T-helper 17 cell (primary cell): ENCODE measurements around the gene MAN2B1. TPM values are rescaled to one million over a fixed set of nuclear protein-coding genes. Genes with fewer than 3 reads are reported as not detected.
"Not testable (repeated sequence)": the region's sequence is repeated elsewhere in the genome, so short reads cannot be mapped to it uniquely, and the experiment has no call there.

Experiments used
- ATAC-seq: fragments of 150-1000 bp; cut with Tn5 transposase; 2 replicates; pipeline ENCODE4 v1.10.0; 2021; ENCODE audit warnings: mild to moderate bottlenecking, moderate library complexity
- DNase-seq, 3 donors: peaks; one replicate each; pipeline versions ENCODE4 v3.0.0 to v3.0.0-alpha.2; 2020 to 2021
- H3K9me3 ChIP-seq: one replicate; pipeline ENCODE4 v1.7.0; 2013; ENCODE audit warnings: low read length, mild to moderate bottlenecking; ENCODE audit not compliant: control insufficient read depth, poor library complexity, severe bottlenecking
- H3K27ac Mint-ChIP-seq: one replicate; pipeline ENCODE4 v1.8.0; 2022; ENCODE audit warnings: mild to moderate bottlenecking, moderate library complexity, mixed read lengths
- H3K27me3 Mint-ChIP-seq: one replicate; pipeline ENCODE4 v1.8.0; 2022; ENCODE audit warnings: mixed read lengths
- H3K36me3 Mint-ChIP-seq: one replicate; pipeline ENCODE4 v1.8.0; 2022; ENCODE audit warnings: low read depth, mixed read lengths
- H3K4me1 Mint-ChIP-seq: one replicate; pipeline ENCODE4 v1.8.0; 2022; ENCODE audit warnings: mild to moderate bottlenecking, mixed read lengths
- H3K4me3 Mint-ChIP-seq: one replicate; pipeline ENCODE4 v1.8.0; 2022; ENCODE audit warnings: mild to moderate bottlenecking, moderate library complexity, mixed read lengths
- total RNA-seq, 4 donors: library from RNA in 2 of 4; stranded (reverse) in 2 of 4; gene quantifications; one replicate each; pipeline ENCODE4 v1.2.3 and lab custom pipeline; 2022 to 2026

Gene MAN2B1
- total RNA-seq, 2 donors from 2014 or later, result 157 to 181 TPM

- Mint-ChIP-seq H3K27ac (peak overlapping the region; percentile 27), H3K27me3 (no peaks in the 10 kb centered on the region)
- no peak for ATAC-seq
Measured at GRCh38 chr19:12642506-12642905, 24.0 kb downstream of the MAN2B1 start.

GRCh38 chr19:12641456-12641855, 25.1 kb downstream of the MAN2B1 start:
- H3K4me1 Mint-ChIP-seq, result peaks cover 9% of the 10 kb centered on the region
- H3K27ac Mint-ChIP-seq, result no peak overlapping the region
- H3K27me3 Mint-ChIP-seq, result no peaks in the 10 kb centered on the region
- DNase-seq (no peak), ATAC-seq (no peak)
- no peak overlapping the region for H3K4me3 Mint-ChIP-seq
- H3K9me3 ChIP-seq, result no peaks in the 10 kb centered on the region
- H3K36me3 Mint-ChIP-seq, result no peaks in the 10 kb centered on the region

More at GRCh38 chr19:12642506-12642905, 24.0 kb downstream of the MAN2B1 start:
- Mint-ChIP-seq H3K36me3 (no peaks in the 10 kb centered on the region), H3K4me1 (peaks cover 6% of the 10 kb centered on the region), H3K4me3 (no peak overlapping the region)
- no peaks in the 10 kb centered on the region for H3K9me3 ChIP-seq
- DNase-seq, result no peak

GRCh38 chr19:12639901-12640613, 26.5 kb downstream of the MAN2B1 start:
- H3K4me3 Mint-ChIP-seq, result peak overlapping the region; percentile 86
- peaks cover 14% of the 10 kb centered on the region for H3K4me1 Mint-ChIP-seq
- H3K36me3 Mint-ChIP-seq, result no peaks in the 10 kb centered on the region
- peak overlapping the region; percentile 91 for H3K27ac Mint-ChIP-seq
- DNase-seq (peak; percentile 60 to 69 (median 66)), ATAC-seq (peak; percentile 87)
- no peaks in the 10 kb centered on the region for H3K27me3 Mint-ChIP-seq
- no peaks in the 10 kb centered on the region for H3K9me3 ChIP-seq

GRCh38 chr19:12638611-12639182, 27.8 kb downstream of the MAN2B1 start:
- H3K9me3 ChIP-seq, result no peaks in the 10 kb centered on the region
- no peak overlapping the region for H3K4me3 Mint-ChIP-seq
- no peaks in the 10 kb centered on the region for H3K36me3 Mint-ChIP-seq
- no peaks in the 10 kb centered on the region for H3K27me3 Mint-ChIP-seq
- DNase-seq (no peak), ATAC-seq (no peak)
- peaks cover 14% of the 10 kb centered on the region for H3K4me1 Mint-ChIP-seq
- H3K27ac Mint-ChIP-seq, result no peak overlapping the region

- no peak for DNase-seq
- no peaks in the 10 kb centered on the region for H3K9me3 ChIP-seq
- no peak overlapping the region for H3K4me3 Mint-ChIP-seq
- ATAC-seq, result no peak
- peak overlapping the region; percentile 54 for H3K27ac Mint-ChIP-seq
- H3K27me3 Mint-ChIP-seq, result no peaks in the 10 kb centered on the region
- peaks cover 14% of the 10 kb centered on the region for H3K4me1 Mint-ChIP-seq
- no peaks in the 10 kb centered on the region for H3K36me3 Mint-ChIP-seq
Measured at GRCh38 chr19:12636631-12637030, 29.9 kb downstream of the MAN2B1 start.

GRCh38 chr19:12629215-12629614, 37.3 kb downstream of the MAN2B1 start:
- Mint-ChIP-seq H3K27ac (no peak overlapping the region), H3K27me3 (no peaks in the 10 kb centered on the region), H3K36me3 (peaks cover 3% of the 10 kb centered on the region), H3K4me3 (no peak overlapping the region), H3K4me1 (no peaks in the 10 kb centered on the region)
- DNase-seq (no peak), ATAC-seq (no peak)
- peaks cover 9% of the 10 kb centered on the region for H3K9me3 ChIP-seq

GRCh38 chr19:12628040-12629022, 38.2 kb downstream of the MAN2B1 start:
- no peak overlapping the region for H3K27ac Mint-ChIP-seq
- peaks cover 3% of the 10 kb centered on the region for H3K36me3 Mint-ChIP-seq
- no peaks in the 10 kb centered on the region for H3K4me1 Mint-ChIP-seq
- no peaks in the 10 kb centered on the region for H3K27me3 Mint-ChIP-seq
- DNase-seq, result no peak
- no peak overlapping the region for H3K4me3 Mint-ChIP-seq
- no peak for ATAC-seq
- H3K9me3 ChIP-seq, result peaks cover 9% of the 10 kb centered on the region

- H3K9me3 ChIP-seq, result peaks cover 9% of the 10 kb centered on the region
- peak overlapping the region; percentile 16 for H3K27ac Mint-ChIP-seq
- DNase-seq (no peak), ATAC-seq (no peak)
- H3K36me3 Mint-ChIP-seq, result peaks cover 3% of the 10 kb centered on the region
- no peaks in the 10 kb centered on the region for H3K27me3 Mint-ChIP-seq
- no peaks in the 10 kb centered on the region for H3K4me1 Mint-ChIP-seq
- no peak overlapping the region for H3K4me3 Mint-ChIP-seq
Measured at GRCh38 chr19:12626958-12627357, 39.6 kb downstream of the MAN2B1 start.

GRCh38 chr19:12623361-12624031, 43.0 kb downstream of the MAN2B1 start:
- no peaks in the 10 kb centered on the region for H3K27me3 Mint-ChIP-seq
- H3K27ac Mint-ChIP-seq, result peak overlapping the region; percentile 8
- H3K4me1 Mint-ChIP-seq, result peaks cover 7% of the 10 kb centered on the region
- H3K4me3 Mint-ChIP-seq, result no peak overlapping the region
- peaks cover 9% of the 10 kb centered on the region for H3K9me3 ChIP-seq
- ATAC-seq (no peak), DNase-seq (no peak)
- H3K36me3 Mint-ChIP-seq, result peaks cover 3% of the 10 kb centered on the region

GRCh38 chr19:12621253-12622024, 45.1 kb downstream of the MAN2B1 start:
- H3K4me1 Mint-ChIP-seq, H3K27ac Mint-ChIP-seq, DNase-seq, H3K36me3 Mint-ChIP-seq, H3K9me3 ChIP-seq, ATAC-seq, H3K27me3 Mint-ChIP-seq, H3K4me3 Mint-ChIP-seq: not testable (repeated sequence)

- H3K27me3 Mint-ChIP-seq, result no peaks in the 10 kb centered on the region
- no peaks in the 10 kb centered on the region for H3K9me3 ChIP-seq
- DNase-seq (no peak), ATAC-seq (no peak)
- peaks cover 2% of the 10 kb centered on the region for H3K36me3 Mint-ChIP-seq
- H3K27ac Mint-ChIP-seq, result no peak overlapping the region
- peaks cover 27% of the 10 kb centered on the region for H3K4me1 Mint-ChIP-seq
- H3K4me3 Mint-ChIP-seq, result no peak overlapping the region
Measured at GRCh38 chr19:12617646-12618045, 48.9 kb downstream of the MAN2B1 start.

- no peaks in the 10 kb centered on the region for H3K9me3 ChIP-seq
- DNase-seq, result no peak
- ATAC-seq, result no peak
- H3K27me3 Mint-ChIP-seq, result no peaks in the 10 kb centered on the region
- H3K4me3 Mint-ChIP-seq, result peak overlapping the region; percentile 98
- peaks cover 5% of the 10 kb centered on the region for H3K36me3 Mint-ChIP-seq
- peaks cover 27% of the 10 kb centered on the region for H3K4me1 Mint-ChIP-seq
- peak overlapping the region; percentile 96 for H3K27ac Mint-ChIP-seq
Measured at GRCh38 chr19:12611361-12611699, 55.2 kb downstream of the MAN2B1 start.
